Loucy (cell line): ENCODE results near the gene BMPER.

Experiments used
- H2AFZ ChIP-seq: fragments of 200-600 bp; sonication (generic); 2 replicates; pipeline ENCODE4 v1.6.0; 2016; ENCODE audit warnings: antibody characterized with exemption, mild to moderate bottlenecking, low read length, moderate library complexity
- H3F3A ChIP-seq: fragments of 200-600 bp; 2 replicates; pipeline ENCODE4 v1.6.0; 2016; ENCODE audit warnings: antibody characterized with exemption, low read depth, mild to moderate bottlenecking
- H3K27me3 ChIP-seq: fragments of 200-600 bp; sonication (generic); 2 replicates; pipeline ENCODE4 v1.6.1; 2014; ENCODE audit warnings: low read length, mild to moderate bottlenecking; ENCODE audit not compliant: insufficient read depth, poor library complexity, severe bottlenecking
- H3K36me3 ChIP-seq: fragments of 200-600 bp; sonication (generic); 2 replicates; pipeline ENCODE4 v1.6.1; 2016; ENCODE audit warnings: low read length; ENCODE audit not compliant: insufficient read depth
- H3K4me1 ChIP-seq: fragments of 200-600 bp; sonication (generic); 2 replicates; pipeline ENCODE4 v1.5.1; 2014; ENCODE audit warnings: low read length, mild to moderate bottlenecking; ENCODE audit not compliant: insufficient read depth, poor library complexity, severe bottlenecking
- H3K4me2 ChIP-seq: fragments of 200-600 bp; sonication (generic); 2 replicates; pipeline ENCODE4 v1.6.0; 2014; ENCODE audit warnings: antibody characterized with exemption, low read length, low read depth, mild to moderate bottlenecking; ENCODE audit not compliant: poor library complexity, severe bottlenecking
- H3K4me3 ChIP-seq: fragments of 200-600 bp; sonication (generic); 2 replicates; pipeline ENCODE4 v1.5.1; 2014; ENCODE audit warnings: low read length, mild to moderate bottlenecking, mixed read lengths; ENCODE audit not compliant: poor library complexity, severe bottlenecking
- H3K79me2 ChIP-seq: fragments of 200-600 bp; sonication (generic); 2 replicates; pipeline ENCODE4 v1.6.1; 2014; ENCODE audit warnings: low read length; ENCODE audit not compliant: insufficient read depth
- H3K9ac ChIP-seq: fragments of 200-600 bp; sonication (generic); 2 replicates; pipeline ENCODE4 v1.6.0; 2014; ENCODE audit warnings: mild to moderate bottlenecking, low read depth, low read length, moderate library complexity; ENCODE audit not compliant: poor library complexity, severe bottlenecking
- H3K9me2 ChIP-seq: fragments of 200-600 bp; sonication (generic); replicated peaks from 2 replicates; pipeline ENCODE4 v1.6.1; 2016; ENCODE audit warnings: low read depth, low read length, mixed read lengths
- H3K9me3 ChIP-seq: fragments of 200-600 bp; sonication (generic); 2 replicates; pipeline ENCODE4 v1.6.1; 2014; ENCODE audit warnings: mild to moderate bottlenecking, antibody characterized with exemption, low read length, low read depth; ENCODE audit not compliant: insufficient read depth
- H4K20me1 ChIP-seq: fragments of 200-600 bp; sonication (generic); 2 replicates; pipeline ENCODE4 v1.6.0; 2014; ENCODE audit warnings: antibody characterized with exemption, low read length, mild to moderate bottlenecking; ENCODE audit not compliant: insufficient read depth, poor library complexity, severe bottlenecking
- EZH2phosphoT487 ChIP-seq: fragments of 200-600 bp; IDR thresholded peaks from 2 replicates; pipeline ENCODE4 v1.6.1; 2018; ENCODE audit warnings: antibody characterized with exemption, mild to moderate bottlenecking, moderate library complexity, borderline replicate concordance
- TF ChIP-seq, protein P1 (sequence below): fragments of 200-600 bp; sonication (generic); conservative IDR thresholded peaks from 2 replicates; pipeline ENCODE4 v1.5.1; 2014; ENCODE audit warnings: mild to moderate bottlenecking, antibody characterized with exemption, low read length

BMPER gene

DNA sequence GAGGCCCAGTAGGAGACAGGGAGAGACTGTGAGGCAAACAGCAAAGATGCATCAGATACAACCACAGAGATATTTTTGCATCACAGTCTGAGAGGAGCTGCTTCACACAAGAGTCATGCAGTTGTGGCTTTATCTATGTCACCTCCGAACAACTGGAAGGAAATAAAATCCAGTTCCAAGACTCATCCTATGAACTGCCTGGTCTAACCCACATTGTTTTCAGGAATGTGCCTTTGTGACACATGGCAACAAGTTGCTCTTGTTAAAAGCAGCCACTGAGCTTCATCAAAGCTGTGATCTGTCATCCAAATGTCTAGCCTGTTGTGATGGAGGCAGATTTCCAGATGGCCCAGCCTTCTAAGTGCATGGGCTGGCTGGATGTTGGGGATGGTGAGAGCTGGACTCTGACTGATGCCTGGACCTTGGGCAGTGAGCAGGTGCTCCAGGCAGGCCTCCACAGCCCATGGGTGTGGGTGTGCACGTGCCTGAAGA is 255.0 kb downstream of the BMPER start:
- no peak overlapping the region for H3K4me2 ChIP-seq
- TF ChIP-seq, protein P1, sequence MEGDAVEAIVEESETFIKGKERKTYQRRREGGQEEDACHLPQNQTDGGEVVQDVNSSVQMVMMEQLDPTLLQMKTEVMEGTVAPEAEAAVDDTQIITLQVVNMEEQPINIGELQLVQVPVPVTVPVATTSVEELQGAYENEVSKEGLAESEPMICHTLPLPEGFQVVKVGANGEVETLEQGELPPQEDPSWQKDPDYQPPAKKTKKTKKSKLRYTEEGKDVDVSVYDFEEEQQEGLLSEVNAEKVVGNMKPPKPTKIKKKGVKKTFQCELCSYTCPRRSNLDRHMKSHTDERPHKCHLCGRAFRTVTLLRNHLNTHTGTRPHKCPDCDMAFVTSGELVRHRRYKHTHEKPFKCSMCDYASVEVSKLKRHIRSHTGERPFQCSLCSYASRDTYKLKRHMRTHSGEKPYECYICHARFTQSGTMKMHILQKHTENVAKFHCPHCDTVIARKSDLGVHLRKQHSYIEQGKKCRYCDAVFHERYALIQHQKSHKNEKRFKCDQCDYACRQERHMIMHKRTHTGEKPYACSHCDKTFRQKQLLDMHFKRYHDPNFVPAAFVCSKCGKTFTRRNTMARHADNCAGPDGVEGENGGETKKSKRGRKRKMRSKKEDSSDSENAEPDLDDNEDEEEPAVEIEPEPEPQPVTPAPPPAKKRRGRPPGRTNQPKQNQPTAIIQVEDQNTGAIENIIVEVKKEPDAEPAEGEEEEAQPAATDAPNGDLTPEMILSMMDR, result no peak
- no peak for TF ChIP-seq EZH2phosphoT487
- H3K9me3 ChIP-seq, result no peaks in the 10 kb centered on the region
- H2AFZ ChIP-seq, result no peak overlapping the region
- no peak overlapping the region for H3K4me3 ChIP-seq
- H3K27me3 ChIP-seq, result no peaks in the 10 kb centered on the region
- no peaks in the 10 kb centered on the region for H3K9me2 ChIP-seq
- H3K4me1 ChIP-seq, result no peaks in the 10 kb centered on the region
- H3K36me3 ChIP-seq, result no peaks in the 10 kb centered on the region
- H3K79me2 ChIP-seq, result no peaks in the 10 kb centered on the region
- no peaks in the 10 kb centered on the region for H4K20me1 ChIP-seq
- no peaks in the 10 kb centered on the region for H3F3A ChIP-seq
- no peak overlapping the region for H3K9ac ChIP-seq

DNA sequence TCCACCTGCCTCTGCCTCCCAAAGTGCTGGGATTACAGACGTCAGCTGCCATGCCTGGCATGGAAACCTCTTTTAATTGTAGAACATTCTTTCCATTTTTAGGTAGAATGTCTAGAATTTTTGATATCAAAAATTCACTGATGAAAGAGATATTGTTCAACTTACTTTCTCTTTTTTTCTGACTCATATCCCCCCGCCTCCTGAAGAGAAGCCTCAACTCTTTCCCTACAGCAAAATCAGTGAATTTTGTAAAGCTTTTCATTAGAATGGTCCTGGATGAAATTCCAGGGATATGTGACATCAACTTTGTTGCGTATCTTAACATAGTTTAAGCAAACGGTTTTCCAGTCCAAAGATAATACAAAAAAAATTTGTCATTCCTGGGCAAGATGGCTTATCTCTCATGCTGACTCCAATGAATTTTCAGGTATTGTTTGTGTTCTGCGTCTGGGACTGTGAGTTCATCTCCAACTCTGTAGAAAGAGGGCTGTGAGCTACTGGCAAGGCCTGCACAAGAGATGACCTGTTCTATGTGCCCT is 256.8 kb downstream of the BMPER start:
- Histone ChIP-seq H3K27me3 (no peaks in the 10 kb centered on the region), H2AFZ (no peak overlapping the region), H3K4me2 (no peak overlapping the region)

DNA sequence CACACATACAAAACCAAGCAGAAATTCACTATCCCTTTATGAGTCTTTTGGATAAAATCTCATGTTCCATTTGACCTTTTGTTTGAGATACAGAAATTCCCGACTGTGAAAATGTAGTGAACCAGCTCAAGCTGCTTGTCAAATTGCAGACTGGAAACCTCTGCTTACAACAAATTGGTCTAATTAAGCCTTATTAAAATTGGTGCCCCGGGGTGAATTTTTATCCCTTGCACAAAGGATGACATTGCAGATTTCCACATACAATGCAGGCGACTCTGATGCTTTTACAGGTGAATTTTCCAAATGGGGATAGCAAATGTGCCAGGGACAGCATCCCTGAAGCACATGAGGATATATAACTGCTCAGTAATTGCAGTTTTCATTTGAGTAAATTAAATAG is 257.3 kb downstream of the BMPER start:
- no peak overlapping the region for H3K9ac ChIP-seq
- H3K4me3 ChIP-seq, result no peak overlapping the region
- H4K20me1 ChIP-seq, result no peaks in the 10 kb centered on the region
- H3K4me1 ChIP-seq, result no peaks in the 10 kb centered on the region
- H3F3A ChIP-seq, result no peaks in the 10 kb centered on the region
- H3K36me3 ChIP-seq, result no peaks in the 10 kb centered on the region
- H2AFZ ChIP-seq, result no peak overlapping the region
- no peaks in the 10 kb centered on the region for H3K79me2 ChIP-seq
- no peak overlapping the region for H3K4me2 ChIP-seq
- no peaks in the 10 kb centered on the region for H3K9me2 ChIP-seq
- TF ChIP-seq, protein P1, result no peak
- TF ChIP-seq EZH2phosphoT487, result no peak
- H3K27me3 ChIP-seq, result no peaks in the 10 kb centered on the region
- H3K9me3 ChIP-seq, result no peaks in the 10 kb centered on the region

More for the DNA sequence above, 256.8 kb downstream of the BMPER start:
- no peaks in the 10 kb centered on the region for H3K9me3 ChIP-seq
- no peaks in the 10 kb centered on the region for H3K79me2 ChIP-seq
- H3F3A ChIP-seq, result no peaks in the 10 kb centered on the region
- no peaks in the 10 kb centered on the region for H3K36me3 ChIP-seq
- no peaks in the 10 kb centered on the region for H4K20me1 ChIP-seq
- no peak overlapping the region for H3K9ac ChIP-seq
- TF ChIP-seq EZH2phosphoT487, result no peak
- TF ChIP-seq, protein P1, result no peak
- H3K4me1 ChIP-seq, result no peaks in the 10 kb centered on the region
- no peak overlapping the region for H3K4me3 ChIP-seq
- H3K9me2 ChIP-seq, result no peaks in the 10 kb centered on the region
